OCI-LY3 (cell line): ENCODE data around the gene SHROOM4.

Experiments used
- EZH2phosphoT487 ChIP-seq: fragments of 200-600 bp; shearing (Covaris generic); IDR thresholded peaks from 2 replicates; pipeline ENCODE4 v1.6.1; 2018; ENCODE audit warnings: antibody characterized with exemption, mixed run types, low read depth
- TF ChIP-seq, protein P1 (sequence below): fragments of 200-600, 300-600 bp; sonication (generic); IDR thresholded peaks from 2 replicates; pipeline ENCODE4 v1.5.1; 2014; ENCODE audit warnings: antibody characterized with exemption, low read length, low read depth

DNA sequence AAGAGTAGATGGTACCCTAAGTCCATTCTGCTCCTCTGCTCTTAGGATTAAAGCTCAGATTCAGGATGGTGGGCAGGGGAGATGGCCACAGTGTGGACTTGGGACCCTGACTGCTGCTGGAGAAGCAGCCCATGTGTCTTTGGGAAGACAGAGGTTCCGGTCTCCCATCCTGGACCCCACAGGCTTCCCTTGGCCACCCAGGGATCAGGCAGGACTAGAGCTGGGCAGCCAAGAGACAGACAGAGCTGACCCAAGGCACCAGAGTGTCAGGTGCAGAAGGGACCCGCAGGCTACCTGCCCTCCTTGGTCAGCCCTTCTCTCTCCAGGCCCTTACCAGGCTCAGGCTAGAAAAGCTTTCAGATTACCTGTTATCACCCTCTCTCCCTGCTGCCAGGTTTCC, 25.7 kb upstream of the SHROOM4 start:
- TF ChIP-seq, protein P1, sequence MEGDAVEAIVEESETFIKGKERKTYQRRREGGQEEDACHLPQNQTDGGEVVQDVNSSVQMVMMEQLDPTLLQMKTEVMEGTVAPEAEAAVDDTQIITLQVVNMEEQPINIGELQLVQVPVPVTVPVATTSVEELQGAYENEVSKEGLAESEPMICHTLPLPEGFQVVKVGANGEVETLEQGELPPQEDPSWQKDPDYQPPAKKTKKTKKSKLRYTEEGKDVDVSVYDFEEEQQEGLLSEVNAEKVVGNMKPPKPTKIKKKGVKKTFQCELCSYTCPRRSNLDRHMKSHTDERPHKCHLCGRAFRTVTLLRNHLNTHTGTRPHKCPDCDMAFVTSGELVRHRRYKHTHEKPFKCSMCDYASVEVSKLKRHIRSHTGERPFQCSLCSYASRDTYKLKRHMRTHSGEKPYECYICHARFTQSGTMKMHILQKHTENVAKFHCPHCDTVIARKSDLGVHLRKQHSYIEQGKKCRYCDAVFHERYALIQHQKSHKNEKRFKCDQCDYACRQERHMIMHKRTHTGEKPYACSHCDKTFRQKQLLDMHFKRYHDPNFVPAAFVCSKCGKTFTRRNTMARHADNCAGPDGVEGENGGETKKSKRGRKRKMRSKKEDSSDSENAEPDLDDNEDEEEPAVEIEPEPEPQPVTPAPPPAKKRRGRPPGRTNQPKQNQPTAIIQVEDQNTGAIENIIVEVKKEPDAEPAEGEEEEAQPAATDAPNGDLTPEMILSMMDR, result no peak
- no peak for TF ChIP-seq EZH2phosphoT487
